Endodermal cell (in vitro differentiated cells): Measurements from ENCODE around the gene CSNK1D. TPM values are rescaled to one million over a fixed set of nuclear protein-coding genes. Genes with fewer than 3 reads are reported as not detected.

Experiments used
- DNase-seq: peaks from one replicate; pipeline ENCODE4 v3.0.0-alpha.2; 2017
- H3K27ac ChIP-seq: 2 replicates; pipeline ENCODE4 v1.5.1; 2013; ENCODE audit warnings: mild to moderate bottlenecking, low read depth, low read length, moderate library complexity
- H3K27me3 ChIP-seq: 2 replicates; pipeline ENCODE4 v1.6.1; 2013; ENCODE audit warnings: mild to moderate bottlenecking, low read length, moderate library complexity; ENCODE audit not compliant: insufficient read depth, control insufficient read depth, poor library complexity, severe bottlenecking
- H3K36me3 ChIP-seq: 2 replicates; pipeline ENCODE4 v1.7.0; 2013; ENCODE audit warnings: mild to moderate bottlenecking, low read length, moderate library complexity; ENCODE audit not compliant: control insufficient read depth, insufficient read depth
- H3K4me1 ChIP-seq: one replicate; pipeline ENCODE4 v1.7.0; 2013; ENCODE audit warnings: low read length; ENCODE audit not compliant: control insufficient read depth, insufficient read depth
- H3K4me3 ChIP-seq: 2 replicates; pipeline ENCODE4 v1.5.1; 2013; ENCODE audit warnings: mild to moderate bottlenecking, low read length, moderate library complexity
- H3K9ac ChIP-seq: 2 replicates; pipeline ENCODE4 v1.6.1; 2013; ENCODE audit warnings: mild to moderate bottlenecking, low read length, moderate library complexity; ENCODE audit not compliant: poor library complexity, severe bottlenecking; ENCODE audit errors: extremely low read depth
- H3K9me3 ChIP-seq: 2 replicates; pipeline ENCODE4 v1.6.1; 2013; ENCODE audit warnings: mild to moderate bottlenecking, low read length, moderate library complexity; ENCODE audit not compliant: control insufficient read depth
- H3K27ac Mint-ChIP-seq: 2 replicates; pipeline ENCODE4 v1.8.0; 2020; ENCODE audit warnings: mixed read lengths
- H3K27me3 Mint-ChIP-seq: 2 replicates; pipeline ENCODE4 v1.8.0; 2021; ENCODE audit warnings: mild to moderate bottlenecking, mixed read lengths; ENCODE audit not compliant: insufficient read depth
- H3K36me3 Mint-ChIP-seq: 2 replicates; pipeline ENCODE4 v1.8.0; 2020; ENCODE audit warnings: low read depth, mixed read lengths
- H3K4me1 Mint-ChIP-seq: 2 replicates; pipeline ENCODE4 v1.8.0; 2020; ENCODE audit warnings: mixed read lengths
- H3K4me3 Mint-ChIP-seq: 2 replicates; pipeline ENCODE4 v1.8.0; 2020; ENCODE audit warnings: mild to moderate bottlenecking, moderate library complexity, mixed read lengths
- H3K9me3 Mint-ChIP-seq: 2 replicates; pipeline ENCODE4 v1.8.0; 2020; ENCODE audit warnings: mild to moderate bottlenecking, mixed read lengths
- WGBS, 2 experiments: methylation state at CpG; one replicate each; pipeline versions ENCODE4 v1.1.5 to v1.1.7; 2013; ENCODE audit warnings: missing lambda C conversion rate in 2 of 2, mixed read lengths in 1 of 2; ENCODE audit not compliant: insufficient coverage in 1 of 2, insufficient read length in 1 of 2; 5-methylcytosine and 5-hydroxymethylcytosine counted together
- total RNA-seq, 2 donors: library from RNA; stranded (reverse); fragmentation: NEBNext Ultra II Directional in 1 of 2; extraction: Animal tissue kit (Norgen Biotek cat#: 25700) in 1 of 2; gene quantifications; 2 replicates in 1 of 2; 3 replicates in 1 of 2; pipeline ENCODE4 v1.2.1, GENCODE V29; 2021
- TF ChIP-seq, protein P1 (sequence below): fragments of 200-600 bp; sonication (generic); conservative IDR thresholded peaks from 2 replicates; pipeline ENCODE4 v1.5.0; 2021; ENCODE audit warnings: antibody characterized with exemption, mild to moderate bottlenecking

Gene CSNK1D
- total RNA-seq, 2 donors from 2014 or later: 104 to 143 TPM

DNA sequence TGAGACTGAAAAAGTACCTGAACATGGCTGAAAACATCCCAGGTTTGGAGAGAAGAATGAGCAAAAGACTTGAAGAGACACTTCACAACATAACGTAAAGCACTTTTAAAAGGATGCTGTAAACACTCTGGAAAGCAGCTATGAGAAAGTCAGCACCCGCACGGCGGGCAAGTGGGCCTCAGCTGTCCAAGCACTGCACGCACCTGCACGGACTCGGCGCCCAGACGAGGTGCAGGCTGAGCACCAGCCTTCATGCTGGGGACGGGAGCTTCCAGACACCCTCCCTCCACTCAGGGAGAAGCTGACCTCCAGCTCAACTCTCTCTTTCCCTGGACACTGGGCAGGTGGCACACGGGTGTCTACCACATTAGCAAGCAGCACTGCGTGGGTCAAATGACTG, 74.0 kb downstream of the CSNK1D start:
- TF ChIP-seq, protein P1, sequence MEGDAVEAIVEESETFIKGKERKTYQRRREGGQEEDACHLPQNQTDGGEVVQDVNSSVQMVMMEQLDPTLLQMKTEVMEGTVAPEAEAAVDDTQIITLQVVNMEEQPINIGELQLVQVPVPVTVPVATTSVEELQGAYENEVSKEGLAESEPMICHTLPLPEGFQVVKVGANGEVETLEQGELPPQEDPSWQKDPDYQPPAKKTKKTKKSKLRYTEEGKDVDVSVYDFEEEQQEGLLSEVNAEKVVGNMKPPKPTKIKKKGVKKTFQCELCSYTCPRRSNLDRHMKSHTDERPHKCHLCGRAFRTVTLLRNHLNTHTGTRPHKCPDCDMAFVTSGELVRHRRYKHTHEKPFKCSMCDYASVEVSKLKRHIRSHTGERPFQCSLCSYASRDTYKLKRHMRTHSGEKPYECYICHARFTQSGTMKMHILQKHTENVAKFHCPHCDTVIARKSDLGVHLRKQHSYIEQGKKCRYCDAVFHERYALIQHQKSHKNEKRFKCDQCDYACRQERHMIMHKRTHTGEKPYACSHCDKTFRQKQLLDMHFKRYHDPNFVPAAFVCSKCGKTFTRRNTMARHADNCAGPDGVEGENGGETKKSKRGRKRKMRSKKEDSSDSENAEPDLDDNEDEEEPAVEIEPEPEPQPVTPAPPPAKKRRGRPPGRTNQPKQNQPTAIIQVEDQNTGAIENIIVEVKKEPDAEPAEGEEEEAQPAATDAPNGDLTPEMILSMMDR: no peak
- Histone ChIP-seq H3K4me1 (no peaks in the 10 kb centered on the region), H3K27me3 (no peaks in the 10 kb centered on the region), H3K36me3 (peaks cover 12% of the 10 kb centered on the region), H3K4me3 (no peak overlapping the region), H3K9ac (no peak overlapping the region), H3K27ac (no peak overlapping the region), H3K9me3 (no peaks in the 10 kb centered on the region)
- Mint-ChIP-seq H3K4me3 (no peak overlapping the region), H3K4me1 (peaks cover 3% of the 10 kb centered on the region), H3K27me3 (no peaks in the 10 kb centered on the region), H3K9me3 (no peaks in the 10 kb centered on the region), H3K36me3 (peaks cover 55% of the 10 kb centered on the region), H3K27ac (no peak overlapping the region)
- DNase-seq: no peak
- WGBS, 2 experiments: 96% methylated on average over 6 to 12 of the region's 12 CpGs

DNA sequence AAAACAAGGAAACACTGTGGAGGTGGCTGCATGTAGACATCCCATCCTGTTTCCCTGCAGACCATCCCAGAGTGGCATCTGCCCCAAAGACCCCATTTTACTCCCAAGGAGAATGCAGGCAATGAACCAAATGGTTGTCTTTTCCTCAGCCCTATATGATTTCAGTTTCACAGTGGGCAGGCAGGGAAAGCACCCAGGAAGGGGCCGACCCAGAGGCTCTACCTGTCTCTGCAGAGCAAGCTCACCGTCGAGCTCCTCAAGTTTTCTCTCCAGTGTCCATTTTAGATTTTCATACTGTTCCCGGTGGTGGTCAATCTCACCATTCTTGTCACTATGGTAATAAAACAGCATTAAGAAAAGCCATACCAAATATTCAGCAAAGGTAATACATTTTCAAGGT, 75.4 kb downstream of the CSNK1D start:
- H3K9me3 Mint-ChIP-seq: no peaks in the 10 kb centered on the region

DNA sequence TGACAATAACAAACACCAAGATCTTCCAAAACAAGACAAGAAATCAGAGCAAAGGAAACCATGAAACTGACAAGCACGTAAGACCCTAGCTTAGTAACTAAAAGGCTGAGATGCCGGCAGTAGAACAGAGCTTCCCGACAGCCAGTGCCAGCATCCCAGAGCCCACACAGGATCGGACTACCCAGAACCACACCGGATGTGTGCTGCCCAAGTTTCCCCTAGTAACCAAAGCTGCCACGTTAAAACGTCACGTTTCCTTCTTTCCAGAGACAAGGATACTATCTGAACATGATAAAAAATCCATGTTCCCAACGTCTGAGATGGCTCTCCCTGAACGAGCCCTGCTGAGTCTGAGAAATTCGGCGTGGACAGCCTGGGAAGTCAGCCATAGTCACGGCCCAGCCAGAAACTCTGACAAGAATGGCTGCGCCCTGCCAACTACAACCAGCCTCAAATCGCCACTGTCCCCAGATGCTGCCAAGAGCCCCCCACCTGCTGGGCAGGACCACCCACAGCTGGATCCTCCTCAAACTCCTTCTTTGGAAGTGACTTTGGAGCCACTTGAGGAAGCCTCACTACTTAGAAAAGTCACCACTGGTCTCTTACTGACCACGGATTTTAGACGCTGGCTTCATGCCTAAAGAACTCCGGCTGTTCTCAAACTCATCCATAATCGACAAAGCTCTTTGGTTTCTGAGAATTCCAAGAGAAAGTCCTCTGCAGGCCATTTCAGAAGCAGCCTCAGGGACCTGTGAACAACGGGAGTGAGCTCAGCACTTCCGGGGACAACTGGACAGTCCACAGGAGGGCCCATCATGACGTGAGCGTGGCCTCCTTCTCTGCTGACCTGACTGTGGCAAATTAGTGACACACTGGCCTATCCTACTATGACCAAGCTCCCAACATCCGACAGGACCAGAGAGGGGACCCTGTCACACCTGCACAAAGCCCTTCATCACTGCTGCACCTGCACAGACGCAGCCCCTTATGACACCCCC, 77.5 kb downstream of the CSNK1D start:
- 90 to 95% methylated on average over 21 to 25 of the region's 25 CpGs for WGBS, 2 experiments
- Mint-ChIP-seq H3K27me3 (no peaks in the 10 kb centered on the region), H3K36me3 (peaks cover 81% of the 10 kb centered on the region)

More for the DNA sequence above, 75.4 kb downstream of the CSNK1D start:
- Histone ChIP-seq H3K36me3 (peaks cover 22% of the 10 kb centered on the region), H3K27me3 (no peaks in the 10 kb centered on the region), H3K4me3 (no peak overlapping the region), H3K27ac (no peak overlapping the region), H3K9me3 (no peaks in the 10 kb centered on the region), H3K9ac (no peak overlapping the region), H3K4me1 (no peaks in the 10 kb centered on the region)
- no peak for DNase-seq
- H3K4me3 Mint-ChIP-seq: no peak overlapping the region
- peaks cover 2% of the 10 kb centered on the region for H3K4me1 Mint-ChIP-seq
- WGBS, 2 experiments: 90 to 95% methylated on average over 3 to 4 of the region's 4 CpGs
- TF ChIP-seq, protein P1: no peak
- H3K36me3 Mint-ChIP-seq: peaks cover 67% of the 10 kb centered on the region
- no peaks in the 10 kb centered on the region for H3K27me3 Mint-ChIP-seq
- H3K27ac Mint-ChIP-seq: no peak overlapping the region

More for the DNA sequence above, 77.5 kb downstream of the CSNK1D start:
- no peaks in the 10 kb centered on the region for H3K9me3 ChIP-seq
- Mint-ChIP-seq H3K4me3 (no peak overlapping the region), H3K27ac (no peak overlapping the region), H3K4me1 (no peaks in the 10 kb centered on the region), H3K9me3 (no peaks in the 10 kb centered on the region)
- H3K9ac ChIP-seq: no peak overlapping the region
- no peaks in the 10 kb centered on the region for H3K27me3 ChIP-seq
- no peak overlapping the region for H3K27ac ChIP-seq
- H3K4me1 ChIP-seq: no peaks in the 10 kb centered on the region
- H3K36me3 ChIP-seq: peaks cover 32% of the 10 kb centered on the region
- no peak overlapping the region for H3K4me3 ChIP-seq
- peak; percentile 29 for DNase-seq
- TF ChIP-seq, protein P1: no peak
